ENCODE data around the gene SMYD5. TPM values are rescaled to one million over a fixed set of nuclear protein-coding genes. Genes with fewer than 3 reads are reported as not detected.
"Not testable (repeated sequence)": the region's sequence is repeated elsewhere in the genome, so short reads cannot be mapped to it uniquely, and the experiment has no call there.

The SMYD5 gene
- 11.1 and 18.4 TPM in 2 replicates for total RNA-seq

- Histone ChIP-seq H3K27me3 (ENCODE audit: control insufficient read depth, insufficient read depth, low read length) (no peaks in the 10 kb centered on the region), H3K4me3 (ENCODE audit: low read depth, low read length) (peak within 1 kb of the TSS; percentile 73), H3K36me3 (ENCODE audit: control insufficient read depth, insufficient read depth, low read length) (peaks cover 3% of the 10 kb centered on the region)
- no peak for TF ChIP-seq CTCF (IDR thresholded peaks at IDR 0.05; ENCODE audit: insufficient read depth, low read length, severe bottlenecking)
- FAIRE-seq (no peak), DNase-seq (ENCODE audit: low read depth) (peak; percentile 56)
Measured at GRCh38 chr2:73214120-73215035, at the start of gene SMYD5. Gene SMYD5, plus strand, starts transcription at chr2:73214245. Its CDS starts 22 bp downstream, at chr2:73214267.

- not testable (repeated sequence) for H3K36me3 ChIP-seq (ENCODE audit: control insufficient read depth, insufficient read depth, low read length); FAIRE-seq; H3K27me3 ChIP-seq (ENCODE audit: control insufficient read depth, insufficient read depth, low read length); H3K4me3 ChIP-seq (ENCODE audit: low read depth, low read length); DNase-seq (ENCODE audit: low read depth)
Measured at GRCh38 chr2:73165978-73166377, 48.1 kb upstream of the SMYD5 start.

- H3K36me3 ChIP-seq (ENCODE audit: control insufficient read depth, insufficient read depth, low read length); H3K4me3 ChIP-seq (ENCODE audit: low read depth, low read length); DNase-seq (ENCODE audit: low read depth); H3K27me3 ChIP-seq (ENCODE audit: control insufficient read depth, insufficient read depth, low read length); FAIRE-seq: not testable (repeated sequence)
Measured at GRCh38 chr2:73166813-73167212, 47.2 kb upstream of the SMYD5 start.

GRCh38 chr2:73168348-73168747 lies 45.7 kb upstream of the SMYD5 start:
- not testable (repeated sequence) for H3K27me3 ChIP-seq (ENCODE audit: control insufficient read depth, insufficient read depth, low read length); FAIRE-seq; DNase-seq (ENCODE audit: low read depth); H3K4me3 ChIP-seq (ENCODE audit: low read depth, low read length); H3K36me3 ChIP-seq (ENCODE audit: control insufficient read depth, insufficient read depth, low read length)

GRCh38 chr2:73170341-73170740 lies 43.7 kb upstream of the SMYD5 start:
- FAIRE-seq; H3K4me3 ChIP-seq (ENCODE audit: low read depth, low read length); DNase-seq (ENCODE audit: low read depth); H3K27me3 ChIP-seq (ENCODE audit: control insufficient read depth, insufficient read depth, low read length); H3K36me3 ChIP-seq (ENCODE audit: control insufficient read depth, insufficient read depth, low read length): not testable (repeated sequence)

GRCh38 chr2:73172963-73173362 lies 41.1 kb upstream of the SMYD5 start:
- no peak for TF ChIP-seq CTCF (IDR thresholded peaks at IDR 0.05; ENCODE audit: insufficient read depth, low read length, severe bottlenecking)
- FAIRE-seq = no peak
- Histone ChIP-seq H3K4me3 (ENCODE audit: low read depth, low read length) (no peak overlapping the region), H3K36me3 (ENCODE audit: control insufficient read depth, insufficient read depth, low read length) (no peaks in the 10 kb centered on the region), H3K27me3 (ENCODE audit: control insufficient read depth, insufficient read depth, low read length) (peaks cover 4% of the 10 kb centered on the region)
- peak; percentile 64 for DNase-seq (ENCODE audit: low read depth)

- DNase-seq (ENCODE audit: low read depth) (no peak), FAIRE-seq (no peak)
- Histone ChIP-seq H3K27me3 (ENCODE audit: control insufficient read depth, insufficient read depth, low read length) (peaks cover 4% of the 10 kb centered on the region), H3K4me3 (ENCODE audit: low read depth, low read length) (no peak overlapping the region), H3K36me3 (ENCODE audit: control insufficient read depth, insufficient read depth, low read length) (no peaks in the 10 kb centered on the region)
- TF ChIP-seq CTCF (IDR thresholded peaks at IDR 0.05; ENCODE audit: insufficient read depth, low read length, severe bottlenecking) = no peak
Measured at GRCh38 chr2:73173781-73174180, 40.3 kb upstream of the SMYD5 start.

- H3K4me3 ChIP-seq (ENCODE audit: low read depth, low read length) = no peak overlapping the region
- H3K36me3 ChIP-seq (ENCODE audit: control insufficient read depth, insufficient read depth, low read length) = no peaks in the 10 kb centered on the region
- DNase-seq (ENCODE audit: low read depth) (no peak), FAIRE-seq (no peak)
- TF ChIP-seq CTCF (IDR thresholded peaks at IDR 0.05; ENCODE audit: insufficient read depth, low read length, severe bottlenecking) = no peak
- H3K27me3 ChIP-seq (ENCODE audit: control insufficient read depth, insufficient read depth, low read length) = peaks cover 4% of the 10 kb centered on the region
Measured at GRCh38 chr2:73174244-73174643, 39.8 kb upstream of the SMYD5 start.

Measured in bronchial epithelial cell (primary cell).